ENCODE data around the gene VASN.
A peak's percentile ranks its signal among the peaks of the same experiment; 100 is the strongest.

Gene VASN

GRCh38 chr16:4354512-4355409, 16.9 kb upstream of the VASN start:
- DNase-seq, result no peak

- DNase-seq, result no peak
Measured at GRCh38 chr16:4356820-4357219, 14.8 kb upstream of the VASN start.

- no peak for DNase-seq
Measured at GRCh38 chr16:4358236-4358635, 13.4 kb upstream of the VASN start.

GRCh38 chr16:4358831-4359561, 12.7 kb upstream of the VASN start:
- DNase-seq, result no peak

- no peak for DNase-seq
Measured at GRCh38 chr16:4359914-4360313, 11.7 kb upstream of the VASN start.

- peak; percentile 39 for DNase-seq
Measured at GRCh38 chr16:4360538-4361021, 11.1 kb upstream of the VASN start.

GRCh38 chr16:4361033-4361943, 10.4 kb upstream of the VASN start:
- no peak for DNase-seq

- DNase-seq, result no peak
Measured at GRCh38 chr16:4361944-4362311, 9.7 kb upstream of the VASN start.

- DNase-seq, result no peak
Measured at GRCh38 chr16:4362476-4363135, 9.0 kb upstream of the VASN start.

GRCh38 chr16:4364196-4365013, 7.2 kb upstream of the VASN start:
- DNase-seq, result no peak

- no peak for DNase-seq
Measured at GRCh38 chr16:4365014-4365406, 6.6 kb upstream of the VASN start.

- no peak for DNase-seq
Measured at GRCh38 chr16:4365615-4366014, 6.0 kb upstream of the VASN start.

- DNase-seq, result no peak
Measured at GRCh38 chr16:4366016-4366415, 5.6 kb upstream of the VASN start.

- DNase-seq, result no peak
Measured at GRCh38 chr16:4367393-4367856, 4.2 kb upstream of the VASN start.

GRCh38 chr16:4369007-4369733, 2.5 kb upstream of the VASN start:
- DNase-seq, result no peak

GRCh38 chr16:4370151-4370550, 1.5 kb upstream of the VASN start:
- DNase-seq, result no peak

GRCh38 chr16:4370570-4371356, 885 bp upstream of the VASN start:
- DNase-seq, result no peak

GRCh38 chr16:4372001-4372577, 441 bp downstream of the VASN start:
- no peak for DNase-seq

GRCh38 chr16:4372578-4373355, 1.1 kb downstream of the VASN start:
- DNase-seq, result peak; percentile 32
